ENCODE measurements around the gene SBK2. TPM values are rescaled to one million over a fixed set of nuclear protein-coding genes. Genes with fewer than 3 reads are reported as not detected.

Gene SBK2
- total and polyA plus RNA-seq, 9 of the 15 experiments (the other 6 are each of a cell fraction or from before 2014, with no cell fraction given), result not detected

- DNase-seq (ENCODE audit: extremely low read depth in 1 of 4, low spot score in 3 of 4) (no peak), FAIRE-seq (peak; percentile 55), ATAC-seq (no peak)
- Histone ChIP-seq H3K79me2 (ENCODE audit: control insufficient read depth, insufficient read depth, low read length) (no peaks in the 10 kb centered on the region), H3K4me2 (ENCODE audit: insufficient read depth, low read length) (peak within 1 kb of the TSS; percentile 41), H3K4me1 (replicated peaks in 1 of 2; ENCODE audit: control insufficient read depth in 2 of 2, insufficient read depth in 2 of 2, low read length in 2 of 2) (peaks cover 44 to 61% of the 10 kb centered on the region in 2 experiments), H2AFZ (ENCODE audit: low read depth, low read length) (peak within 1 kb of the TSS; percentile 81), H3K9ac (ENCODE audit: insufficient read depth in 1 of 2, low read depth in 2 of 2, low read length in 2 of 2) (peak within 1 kb of the TSS; percentile 34 to 68; a peak in 3 of 4 replicates), H4K20me1 (replicated peaks; ENCODE audit: control insufficient read depth, insufficient read depth, low read length) (no peaks in the 10 kb centered on the region), H3K27me3 (ENCODE audit: control insufficient read depth in 2 of 2, insufficient read depth in 2 of 2, low read length in 2 of 2) (no peaks in the 10 kb centered on the region), H3K27ac (ENCODE audit: extremely low read depth, low read depth, low read length) (peak within 1 kb of the TSS; percentile 59; the same call in 2 of the 3 replicates), H3K9me3 (replicated peaks; ENCODE audit: control insufficient read depth, insufficient read depth, low read depth, low read length) (no peaks in the 10 kb centered on the region), H3K4me3 (no peak within 1 kb of the TSS), H3K9me1 (ENCODE audit: control insufficient read depth, insufficient read depth, low read length) (peaks cover 4% of the 10 kb centered on the region), H3K36me3 (ENCODE audit: control insufficient read depth, insufficient read depth, low read length) (no peaks in the 10 kb centered on the region)
- in situ Hi-C loops (cut with MboI) (no loop called here), intact Hi-C loops (cut with micrococcal nuclease) (no loop called here)
- POLR2A ChIA-PET, result no interaction called here
- 73% methylated on average over 5 of the region's 10 CpGs for WGBS (ENCODE audit: insufficient coverage, low coverage, missing lambda C conversion rate)
- CTCF ChIA-PET (ENCODE audit: low intra/inter-chr PET ratio), result no interaction called here
- TF ChIP-seq ZNF3 (CRISPR knock-in tag; IDR thresholded peaks at IDR 0.05) (no peak), SMARCA5 (IDR thresholded peaks at IDR 0.05) (0 out of 2 replicates have a peak, but pooled peaks have one; percentile 11)
- no TSS peak for BruUV-seq (replicated peaks)
Observed at GRCh38 chr19:55545443-55545842, 8.5 kb upstream of the SBK2 start, which contains the start of gene SBK3. SBK3 (minus strand) TSS chr19:55545543; CDS start chr19:55545543, 0 bp downstream.

GRCh38 chr19:55544776-55545439, 8.0 kb upstream of the SBK2 start:
- H3K4me2 ChIP-seq (ENCODE audit: insufficient read depth, low read length), result peak overlapping the region; percentile 41
- BruUV-seq (replicated peaks), result no TSS peak
- TF ChIP-seq FOXK1 (CRISPR knock-in tag; IDR thresholded peaks at IDR 0.05; ENCODE audit: borderline replicate concordance) (no peak), EGR1 (conservative IDR thresholded peaks at IDR 0.05) (peak; percentile 66), ZNF695 (CRISPR knock-in tag; IDR thresholded peaks at IDR 0.05) (no peak), SP1 (CRISPR knock-in tag; IDR thresholded peaks at IDR 0.05) (peak; percentile 31; the same call in 1 of the 2 replicates), ZBTB11 (CRISPR knock-in tag; IDR thresholded peaks at IDR 0.05) (0 out of 6 replicates have a peak, but pooled peaks of 1 of the 3 experiments have one; percentile 32), POLR2G (IDR thresholded peaks at IDR 0.05; ENCODE audit: low read depth, low read length) (peak; percentile 57; the same call in 1 of the 2 replicates), ZNF197 (CRISPR knock-in tag; IDR thresholded peaks at IDR 0.05; ENCODE audit: low read depth) (no peak), CTBP1 (IDR thresholded peaks at IDR 0.05; ENCODE audit: borderline replicate concordance) (peak; percentile 48)

More at GRCh38 chr19:55544776-55545439, 8.0 kb upstream of the SBK2 start:
- no peaks in the 10 kb centered on the region for H3K79me2 ChIP-seq (ENCODE audit: control insufficient read depth, insufficient read depth, low read length)
- no peaks in the 10 kb centered on the region for H4K20me1 ChIP-seq (replicated peaks; ENCODE audit: control insufficient read depth, insufficient read depth, low read length)
- H3K9ac ChIP-seq (ENCODE audit: insufficient read depth in 1 of 2, low read depth in 2 of 2, low read length in 2 of 2), result peak overlapping the region; percentile 34 to 60; a peak in 2 of 4 replicates
- intact Hi-C loops (cut with micrococcal nuclease), result no loop called here
- no peaks in the 10 kb centered on the region for H3K36me3 ChIP-seq (ENCODE audit: control insufficient read depth, insufficient read depth, low read length)
- POLR2A ChIA-PET, result no interaction called here
- peaks cover 40 to 57% of the 10 kb centered on the region in 2 experiments for H3K4me1 ChIP-seq (replicated peaks in 1 of 2; ENCODE audit: control insufficient read depth in 2 of 2, insufficient read depth in 2 of 2, low read length in 2 of 2)
- 15% methylated on average over 13 of the region's 23 CpGs for WGBS (ENCODE audit: insufficient coverage, low coverage, missing lambda C conversion rate)
- CTCF ChIA-PET (ENCODE audit: low intra/inter-chr PET ratio), result no interaction called here
- H3K27me3 ChIP-seq (ENCODE audit: control insufficient read depth in 2 of 2, insufficient read depth in 2 of 2, low read length in 2 of 2), result no peaks in the 10 kb centered on the region
- no peak overlapping the region for H3K4me3 ChIP-seq
- peak overlapping the region; percentile 59; the same call in 2 of the 3 replicates for H3K27ac ChIP-seq (ENCODE audit: extremely low read depth, low read depth, low read length)
- peak overlapping the region; percentile 81 for H2AFZ ChIP-seq (ENCODE audit: low read depth, low read length)
- FAIRE-seq, result peak; percentile 72
- peaks cover 4% of the 10 kb centered on the region for H3K9me1 ChIP-seq (ENCODE audit: control insufficient read depth, insufficient read depth, low read length)
- in situ Hi-C loops (cut with MboI), result no loop called here
- ATAC-seq, result peak; percentile 82
- DNase-seq (ENCODE audit: extremely low read depth in 1 of 4, low spot score in 3 of 4), result peak; percentile 80 to 91 (median 88)
- H3K9me3 ChIP-seq (replicated peaks; ENCODE audit: control insufficient read depth, insufficient read depth, low read depth, low read length), result no peaks in the 10 kb centered on the region
